Fibroblast of villous mesenchyme (primary cell): Measurements from ENCODE around the gene CYBA. TPM values are rescaled to one million over a fixed set of nuclear protein-coding genes. Genes with fewer than 3 reads are reported as not detected.

Experiments used
- DNase-seq: peaks from one replicate; pipeline ENCODE4 v3.0.0-alpha.2; 2010; ENCODE audit warnings: low read depth
- H3K4me3 ChIP-seq: 2 replicates; pipeline ENCODE4 v1.5.1; 2011; ENCODE audit warnings: low read depth, mild to moderate bottlenecking, low read length
- CTCF ChIP-seq: IDR thresholded peaks from 2 replicates; pipeline ENCODE4 v1.5.1; 2012; ENCODE audit warnings: low read depth, mild to moderate bottlenecking, low read length; ENCODE audit not compliant: insufficient read depth
- total RNA-seq: library from RNA; depleted of rRNA; stranded (reverse); fragments of >200 nt; gene quantifications from 2 replicates; pipeline ENCODE4 v1.2.3, GENCODE V29; 2012

Gene CYBA
- total RNA-seq, 1 donor, result 167 TPM

- TF ChIP-seq CTCF, result no peak
- peak overlapping the region; percentile 62 for H3K4me3 ChIP-seq
- no peak for DNase-seq
Measured at GRCh38 chr16:88686062-88686438, 35.2 kb upstream of the CYBA start.

GRCh38 chr16:88685156-88686061 lies 34.6 kb upstream of the CYBA start:
- H3K4me3 ChIP-seq, result peak overlapping the region; percentile 62
- peak; percentile 42 for DNase-seq
- TF ChIP-seq CTCF, result peak; percentile 67

- no peak for DNase-seq
Measured at GRCh38 chr16:88684569-88685155, 33.8 kb upstream of the CYBA start.

GRCh38 chr16:88681709-88682451 lies 31.0 kb upstream of the CYBA start:
- H3K4me3 ChIP-seq, result no peak overlapping the region
- no peak for TF ChIP-seq CTCF
- no peak for DNase-seq

More at GRCh38 chr16:88684569-88685155, 33.8 kb upstream of the CYBA start:
- no peak overlapping the region for H3K4me3 ChIP-seq
- no peak for TF ChIP-seq CTCF

- H3K4me3 ChIP-seq, result no peak overlapping the region
- peak; percentile 23 for TF ChIP-seq CTCF
- no peak for DNase-seq
Measured at GRCh38 chr16:88681084-88681680, 30.3 kb upstream of the CYBA start.

- no peak for DNase-seq
- no peak for TF ChIP-seq CTCF
- no peak overlapping the region for H3K4me3 ChIP-seq
Measured at GRCh38 chr16:88680554-88681083, 29.8 kb upstream of the CYBA start.
